Endothelial cell of umbilical vein (primary cell): ENCODE data around the gene ZSCAN5A. TPM values are rescaled to one million over a fixed set of nuclear protein-coding genes. Genes with fewer than 3 reads are reported as not detected.

Source experiments
- BruUV-seq: library from RNA; stranded (reverse); fragments of 400-500 nt; replicated peaks from 2 replicates; lab custom pipeline; 2021; lab: Mats Ljungman, UMichigan
- CTCF ChIA-PET: fragments of 300-600, 350-600 bp; sonication (Branson Sonifier 250); formaldehyde crosslinking; loops from one replicate; lab custom pipeline; 2021; ENCODE audit warnings: antibody characterized with exemption, inconsistent platforms; lab: Charles Lee
- POLR2A ChIA-PET: fragments of 300-600, 350-600 bp; sonication (Branson Sonifier 250); formaldehyde crosslinking; loops from one replicate; lab custom pipeline; 2021; ENCODE audit warnings: antibody characterized with exemption, inconsistent platforms; lab: Charles Lee
- DNase-seq: peaks from one replicate; pipeline ENCODE4 v3.0.0-alpha.2; 2011; ENCODE audit warnings: low read depth, low spot score
- FAIRE-seq: peaks from 2 replicates; lab custom pipeline; 2011; peaks lifted over from hg19 to GRCh38; lab: Jason Lieb, UNC
- H2AFZ ChIP-seq: 2 replicates; pipeline ENCODE4 v1.6.0; 2012; ENCODE audit warnings: low read depth, low read length, control low read depth, inconsistent platforms
- H3K27ac ChIP-seq: 2 replicates; pipeline ENCODE4 v1.5.1; 2011; ENCODE audit warnings: low read depth, mild to moderate bottlenecking, control low read depth, low read length, moderate library complexity; ENCODE audit not compliant: insufficient read depth
- H3K27me3 ChIP-seq, 2 experiments: 2 replicates each; pipeline versions ENCODE4 v1.6.0 to v1.6.1; 2011; ENCODE audit warnings: low read length in 2 of 2, mixed read lengths in 1 of 2; ENCODE audit not compliant: control insufficient read depth in 2 of 2, insufficient read depth in 2 of 2
- H3K36me3 ChIP-seq, 2 experiments: 2 replicates in 1 of 2; 3 replicates in 1 of 2; pipeline ENCODE4 v1.5.1; 2011; ENCODE audit warnings: low read length in 2 of 2, mild to moderate bottlenecking in 1 of 2, moderate library complexity in 1 of 2; ENCODE audit not compliant: control insufficient read depth in 2 of 2, insufficient read depth in 2 of 2; ENCODE audit errors: extremely low read depth in 1 of 2
- H3K4me1 ChIP-seq: 3 replicates; pipeline ENCODE4 v1.5.1; 2011; ENCODE audit warnings: mild to moderate bottlenecking, low read length; ENCODE audit not compliant: control insufficient read depth, insufficient read depth; ENCODE audit errors: extremely low read depth
- H3K4me2 ChIP-seq: 2 replicates; pipeline ENCODE4 v1.6.1; 2011; ENCODE audit warnings: low read length, control low read depth, mixed read lengths; ENCODE audit not compliant: insufficient read depth
- H3K4me3 ChIP-seq, 3 experiments: fragments of 200-600 bp in 1 of 3; sonication (generic), shearing (Covaris generic) in 1 of 3; replicated peaks in 1 of 3; 2 replicates each; pipeline ENCODE4 v1.5.1; 2011 to 2016; ENCODE audit warnings: control low read depth in 3 of 3, low read length in 3 of 3, mild to moderate bottlenecking in 2 of 3, inconsistent platforms in 1 of 3, low read depth in 1 of 3, moderate library complexity in 1 of 3; ENCODE audit not compliant: insufficient read depth in 1 of 3
- H3K79me2 ChIP-seq: 2 replicates; pipeline ENCODE4 v1.6.0; 2012; ENCODE audit warnings: low read length, inconsistent platforms; ENCODE audit not compliant: control insufficient read depth, insufficient read depth
- H3K9ac ChIP-seq: replicated peaks from 2 replicates; pipeline ENCODE3; 2011; ENCODE audit warnings: low read length, control low read depth; ENCODE audit not compliant: insufficient read depth; ENCODE audit errors: extremely low read depth
- H3K9me1 ChIP-seq: replicated peaks from 3 replicates; pipeline ENCODE4 v1.6.0; 2011; ENCODE audit warnings: mild to moderate bottlenecking, low read length; ENCODE audit not compliant: control insufficient read depth, insufficient read depth; ENCODE audit errors: extremely low read depth
- H3K9me3 ChIP-seq: replicated peaks from 2 replicates; pipeline ENCODE4 v1.5.1; 2012; ENCODE audit warnings: low read length, inconsistent platforms; ENCODE audit not compliant: control insufficient read depth, insufficient read depth
- H4K20me1 ChIP-seq: replicated peaks from 2 replicates; pipeline ENCODE3; 2011; ENCODE audit warnings: mild to moderate bottlenecking, low read length; ENCODE audit not compliant: control insufficient read depth, insufficient read depth; ENCODE audit errors: extremely low read depth
- CTCF ChIP-seq, 2 donors: IDR thresholded peaks; 1 replicate in 1 of 2; 2 replicates in 1 of 2; pipeline ENCODE4 v1.5.1; 2011; ENCODE audit warnings: low read length in 2 of 2, mild to moderate bottlenecking in 2 of 2, moderate library complexity in 2 of 2, control low read depth in 1 of 2, inconsistent platforms in 1 of 2, low read depth in 1 of 2; ENCODE audit not compliant: insufficient read depth in 1 of 2; ENCODE audit errors: extremely low read depth in 1 of 2
- EZH2 ChIP-seq: IDR thresholded peaks from 2 replicates; pipeline ENCODE4 v1.6.1; 2012; ENCODE audit warnings: borderline replicate concordance, low read depth, mild to moderate bottlenecking, moderate library complexity, low read length, inconsistent platforms; ENCODE audit not compliant: severe bottlenecking
- FOS ChIP-seq: IDR thresholded peaks from 2 replicates; pipeline ENCODE4 v1.6.1; 2011; ENCODE audit warnings: mild to moderate bottlenecking, low read length, moderate library complexity, borderline replicate concordance; ENCODE audit not compliant: insufficient read depth
- GATA2 ChIP-seq: IDR thresholded peaks from 2 replicates; pipeline ENCODE4 v1.7.0; 2011; ENCODE audit warnings: low read depth, mild to moderate bottlenecking, moderate library complexity, mixed read lengths, low read length; ENCODE audit not compliant: insufficient read length, insufficient read depth
- JUN ChIP-seq: IDR thresholded peaks from 2 replicates; pipeline ENCODE4 v1.6.1; 2011; ENCODE audit warnings: borderline replicate concordance, low read depth; ENCODE audit not compliant: insufficient read length, insufficient read depth
- MAX ChIP-seq: IDR thresholded peaks from 2 replicates; pipeline ENCODE4 v1.6.1; 2011; ENCODE audit not compliant: insufficient read depth, insufficient read length
- MYC ChIP-seq: IDR thresholded peaks from one replicate; pipeline ENCODE4 v1.6.1; 2011; ENCODE audit warnings: mild to moderate bottlenecking, low read depth, low read length
- POLR2A ChIP-seq: IDR thresholded peaks from 2 replicates; pipeline ENCODE4 v1.6.1; 2012; ENCODE audit warnings: low read depth, mild to moderate bottlenecking, control low read depth, low read length
- POLR2AphosphoS5 ChIP-seq: IDR thresholded peaks from 2 replicates; pipeline ENCODE4 v1.6.1; 2012; ENCODE audit warnings: low read depth, mild to moderate bottlenecking, control low read depth, low read length, moderate library complexity; ENCODE audit not compliant: insufficient read depth
- dilution Hi-C: fragments of 300-500 bp; cut with MboI; formaldehyde crosslinking; loops from one replicate; pipeline ENCODE4 v1.15.0; 2019; ENCODE audit warnings: low sequenced_read_pairs; ENCODE audit not compliant: extremely low pct_ligation_motif_present
- intact Hi-C: fragments of 100-400 bp; cut with micrococcal nuclease; formaldehyde crosslinking; loops from one replicate; pipeline ENCODE4 v1.10.0; 2022
- polyA plus RNA-seq, 4 experiments: library from polyadenylated mRNA; depleted of rRNA in 3 of 4; stranded (reverse) in 3 of 4; unstranded in 1 of 4; fragments of >200 nt; gene quantifications; 2 replicates each; pipeline versions ENCODE4 v1.2.1 to v1.2.3, GENCODE V29; 2011 to 2012; ENCODE audit warnings: missing spikeins in 1 of 4
- total RNA-seq: library from RNA; stranded (reverse); gene quantifications from 2 replicates; pipeline ENCODE4 v1.2.3, GENCODE V29; 2021

ZSCAN5A gene
- total and polyA plus RNA-seq, 2 donors (not counting 3 experiments of a cell fraction or from before 2014, with no cell fraction given), result 5.1 to 12.2 TPM

GRCh38 chr19:56273563-56274117 is 41.0 kb downstream of the ZSCAN5A start:
- intact Hi-C loops, result loop anchor here (1.0 to 2.0 kb wide), 2 partner anchors 28 to 41 kb away; partner anchors contain the start of gene ZSCAN5A

GRCh38 chr19:56272161-56272798 is 42.4 kb downstream of the ZSCAN5A start, which contains the start of gene EDDM13:
EDDM13 (plus strand) TSS chr19:56272748; CDS start chr19:56272835, 87 bp downstream.
- no TSS peak for BruUV-seq

More at GRCh38 chr19:56273563-56274117, 41.0 kb downstream of the ZSCAN5A start:
- CTCF ChIA-PET, result interaction anchor here (0.8 to 6.0 kb wide), 9 partner anchors 9 to 197 kb away, joined by 3 to 70 read pairs (median 5); no protein-coding TSS in a partner anchor
- BruUV-seq, result no TSS peak
- no peaks in the 10 kb centered on the region for H3K79me2 ChIP-seq
- H3K4me2 ChIP-seq, result peak overlapping the region; percentile 1
- no peaks in the 10 kb centered on the region for H3K9me1 ChIP-seq
- peak overlapping the region; percentile 64 for H3K27ac ChIP-seq
- FAIRE-seq (peak; percentile 62), DNase-seq (peak; percentile 80)
- no peaks in the 10 kb centered on the region for H4K20me1 ChIP-seq
- no peaks in the 10 kb centered on the region for H3K27me3 ChIP-seq
- POLR2A ChIA-PET, result no interaction called here
- dilution Hi-C loops, result no loop called here
- no peaks in the 10 kb centered on the region for H3K36me3 ChIP-seq
- no peak overlapping the region for H3K4me3 ChIP-seq
- peak overlapping the region; percentile 23 for H2AFZ ChIP-seq
- TF ChIP-seq MYC, result no peak
- no peak for TF ChIP-seq POLR2A
- TF ChIP-seq GATA2, result peak; percentile 78
- TF ChIP-seq JUN, result peak; percentile 67
- peak; percentile 76 for TF ChIP-seq FOS
- TF ChIP-seq POLR2AphosphoS5, result peak; percentile 46
- no peak overlapping the region for H3K9ac ChIP-seq
- H3K4me1 ChIP-seq, result peaks cover 27% of the 10 kb centered on the region
- H3K9me3 ChIP-seq, result no peaks in the 10 kb centered on the region

More at GRCh38 chr19:56272161-56272798, 42.4 kb downstream of the ZSCAN5A start, which contains the start of gene EDDM13:
- Histone ChIP-seq H3K4me3 (no peak within 1 kb of the TSS), H3K79me2 (no peaks in the 10 kb centered on the region), H2AFZ (peak within 1 kb of the TSS; percentile 4), H3K4me2 (no peak within 1 kb of the TSS), H3K27me3 (no peaks in the 10 kb centered on the region), H3K4me1 (peaks cover 27% of the 10 kb centered on the region), H3K9ac (no peak within 1 kb of the TSS), H3K9me3 (no peaks in the 10 kb centered on the region), H3K27ac (peak within 1 kb of the TSS; percentile 24), H3K9me1 (no peaks in the 10 kb centered on the region), H3K36me3 (no peaks in the 10 kb centered on the region), H4K20me1 (no peaks in the 10 kb centered on the region)
- DNase-seq, result peak; percentile 24
- TF ChIP-seq EZH2 (no peak), MAX (no peak), FOS (no peak), CTCF (IDR thresholded peaks at IDR 0.05; ENCODE audit: extremely low read depth in 1 of 2, insufficient read depth in 1 of 2, low read depth in 1 of 2, low read length in 2 of 2) (no peak), MYC (no peak), POLR2A (no peak), JUN (no peak), POLR2AphosphoS5 (no peak), GATA2 (no peak)
- POLR2A ChIA-PET, result interaction anchor here (0.5 kb wide), 1 partner anchor 19 kb away, joined by 4 read pairs; no protein-coding TSS in a partner anchor
- dilution Hi-C loops (no loop called here), intact Hi-C loops (loop anchor here (2.0 kb wide), 1 partner anchor 43 kb away; the partner anchor contains the start of gene ZSCAN5A)
- peak; percentile 26 for FAIRE-seq
- CTCF ChIA-PET, result interaction anchor here (1.5 to 6.0 kb wide), 4 partner anchors 19 to 61 kb away, joined by 3 to 70 read pairs (median 11); no protein-coding TSS in a partner anchor
